B cell (primary cell): ENCODE results near the gene DHX8.

ENCODE experiments used
- CTCF ChIP-seq: fragments of 200-600 bp; IDR thresholded peaks from one replicate; pipeline ENCODE4 v1.8.0; 2022; ENCODE audit warnings: antibody characterized with exemption, mild to moderate bottlenecking
- EZH2 ChIP-seq: IDR thresholded peaks from 2 replicates; pipeline ENCODE4 v1.6.1; 2012; ENCODE audit warnings: borderline replicate concordance, low read depth, mild to moderate bottlenecking, moderate library complexity, low read length; ENCODE audit not compliant: insufficient read depth, poor library complexity, severe bottlenecking

DNA sequence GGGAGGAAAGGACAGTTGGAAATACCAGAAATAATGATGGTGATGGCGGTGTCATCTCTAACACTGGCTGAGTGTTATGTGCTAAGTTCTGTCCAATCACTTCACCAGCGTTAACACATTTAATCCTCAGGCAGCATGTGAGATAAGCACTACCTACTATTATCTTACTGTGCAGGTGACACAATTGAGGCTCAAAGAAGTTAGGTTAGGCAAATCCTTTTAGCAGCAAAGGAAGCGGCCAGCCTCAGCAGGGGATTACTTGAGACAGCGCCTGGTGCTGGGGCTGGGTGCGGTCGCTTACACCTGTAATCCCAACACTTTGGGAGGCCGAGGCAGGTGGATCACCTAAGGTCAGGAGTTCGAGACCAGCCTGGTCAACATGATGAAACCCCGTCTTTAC lies 18.7 kb upstream of the DHX8 start:
- TF ChIP-seq CTCF (no peak), EZH2 (no peak)
